ENCODE measurements around the gene CYBRD1. TPM values are rescaled to one million over a fixed set of nuclear protein-coding genes. Genes with fewer than 3 reads are reported as not detected.

The CYBRD1 gene
- total RNA-seq, 1 donor from 2014 or later, result 226 TPM

DNA sequence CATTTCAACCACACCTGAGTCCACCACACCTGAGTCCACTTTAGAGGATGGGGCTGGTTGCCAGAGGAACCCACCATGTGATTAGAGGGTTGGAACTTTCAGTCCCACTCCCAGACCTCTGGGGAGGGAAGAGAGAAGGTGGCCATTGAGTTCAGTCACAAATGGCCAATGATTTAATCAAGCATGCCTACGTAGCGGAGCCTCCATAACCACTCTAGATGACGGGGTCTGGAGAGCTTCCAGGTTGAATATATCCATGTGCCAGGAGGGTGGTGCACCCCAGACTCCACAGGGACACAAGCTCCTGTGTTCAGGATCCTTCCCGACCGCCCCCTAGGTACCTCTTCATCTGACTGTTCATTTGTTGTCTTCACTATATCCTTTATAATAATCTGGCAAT is 53.3 kb downstream of the CYBRD1 start:
- TF ChIP-seq POLR2AphosphoS5 (IDR thresholded peaks at IDR 0.05; ENCODE audit: insufficient read depth in 1 of 2, low read depth in 1 of 2), result no peak
- TF ChIP-seq, protein P1, sequence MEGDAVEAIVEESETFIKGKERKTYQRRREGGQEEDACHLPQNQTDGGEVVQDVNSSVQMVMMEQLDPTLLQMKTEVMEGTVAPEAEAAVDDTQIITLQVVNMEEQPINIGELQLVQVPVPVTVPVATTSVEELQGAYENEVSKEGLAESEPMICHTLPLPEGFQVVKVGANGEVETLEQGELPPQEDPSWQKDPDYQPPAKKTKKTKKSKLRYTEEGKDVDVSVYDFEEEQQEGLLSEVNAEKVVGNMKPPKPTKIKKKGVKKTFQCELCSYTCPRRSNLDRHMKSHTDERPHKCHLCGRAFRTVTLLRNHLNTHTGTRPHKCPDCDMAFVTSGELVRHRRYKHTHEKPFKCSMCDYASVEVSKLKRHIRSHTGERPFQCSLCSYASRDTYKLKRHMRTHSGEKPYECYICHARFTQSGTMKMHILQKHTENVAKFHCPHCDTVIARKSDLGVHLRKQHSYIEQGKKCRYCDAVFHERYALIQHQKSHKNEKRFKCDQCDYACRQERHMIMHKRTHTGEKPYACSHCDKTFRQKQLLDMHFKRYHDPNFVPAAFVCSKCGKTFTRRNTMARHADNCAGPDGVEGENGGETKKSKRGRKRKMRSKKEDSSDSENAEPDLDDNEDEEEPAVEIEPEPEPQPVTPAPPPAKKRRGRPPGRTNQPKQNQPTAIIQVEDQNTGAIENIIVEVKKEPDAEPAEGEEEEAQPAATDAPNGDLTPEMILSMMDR (IDR thresholded peaks at IDR 0.05), result no peak
- TF ChIP-seq POLR2A (IDR thresholded peaks at IDR 0.05), result no peak
- DNase-seq (ENCODE audit: extremely low spot score in 2 of 2), result peak in 1 of 2 donors; percentile 60
- Histone ChIP-seq H3K27ac (no peak overlapping the region), H3K9me3 (no peaks in the 10 kb centered on the region), H3K27me3 (no peaks in the 10 kb centered on the region), H3K4me1 (no peaks in the 10 kb centered on the region), H3K4me3 (no peak overlapping the region), H3K36me3 (no peaks in the 10 kb centered on the region)
- intact Hi-C loops (cut with DNase I), result no loop called here

DNA sequence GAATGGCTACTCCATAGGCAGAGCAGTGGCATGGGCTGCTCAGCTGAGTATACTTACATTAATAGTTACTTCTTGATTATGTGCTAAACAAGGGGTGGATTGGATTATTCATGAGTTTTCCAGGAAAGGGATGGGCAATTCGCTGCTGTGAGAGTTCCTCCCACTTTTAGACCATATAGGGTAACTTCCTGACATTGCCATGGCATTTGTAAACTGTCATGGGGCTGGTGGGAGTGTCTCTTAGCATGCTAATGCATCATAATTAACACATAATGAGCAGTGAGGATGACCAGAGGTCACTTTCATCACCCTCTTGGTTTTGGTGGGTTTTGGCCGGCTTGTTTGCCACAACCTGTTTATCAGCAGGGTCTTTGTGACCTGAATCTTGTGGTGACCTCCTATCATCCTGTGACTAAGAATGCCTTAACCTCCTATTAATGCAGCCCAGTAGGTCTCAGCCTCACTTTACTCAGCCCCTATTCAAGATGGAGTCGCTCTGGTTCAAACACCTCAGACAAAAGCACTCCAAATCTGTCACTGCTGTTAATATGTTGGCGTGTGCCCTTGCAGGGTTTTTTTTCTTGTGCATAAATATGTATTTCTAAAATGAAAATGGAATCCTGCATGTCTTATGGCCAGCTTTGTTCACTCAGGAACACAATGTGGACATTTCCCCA is 56.0 kb downstream of the CYBRD1 start:
- no peak overlapping the region for H3K4me3 ChIP-seq
- H3K27ac ChIP-seq, result no peak overlapping the region
- H3K36me3 ChIP-seq, result no peaks in the 10 kb centered on the region
- intact Hi-C loops (cut with DNase I), result no loop called here
- no peaks in the 10 kb centered on the region for H3K9me3 ChIP-seq
- TF ChIP-seq POLR2AphosphoS5 (IDR thresholded peaks at IDR 0.05; ENCODE audit: insufficient read depth in 1 of 2, low read depth in 1 of 2) (no peak), POLR2A (IDR thresholded peaks at IDR 0.05) (no peak)
- TF ChIP-seq, protein P1 (IDR thresholded peaks at IDR 0.05), result no peak
- no peaks in the 10 kb centered on the region for H3K4me1 ChIP-seq
- no peaks in the 10 kb centered on the region for H3K27me3 ChIP-seq
- DNase-seq (ENCODE audit: extremely low spot score in 2 of 2), result peak in 1 of 2 donors; percentile 16

DNA sequence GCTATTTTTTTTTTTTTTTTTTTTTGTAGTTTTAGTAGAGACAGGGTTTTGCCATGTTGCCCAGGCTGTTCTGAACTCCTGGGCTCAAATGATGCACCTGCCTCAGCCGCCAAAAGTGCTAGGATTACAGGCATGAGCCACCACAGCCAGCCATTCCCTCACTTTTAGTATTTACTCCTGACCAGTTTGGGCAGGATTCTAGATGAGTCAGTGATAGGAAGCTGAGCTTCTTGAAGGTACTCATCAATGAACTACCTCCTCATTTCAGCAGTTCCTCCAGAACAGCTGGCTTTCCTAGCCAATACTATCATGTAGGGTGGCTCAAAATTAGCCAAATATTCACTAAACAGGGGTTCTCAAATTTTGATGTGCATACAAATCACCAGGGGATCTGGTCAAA is 57.2 kb downstream of the CYBRD1 start:
- DNase-seq (ENCODE audit: extremely low spot score in 2 of 2), result peak in 1 of 2 donors; percentile 34
- Histone ChIP-seq H3K36me3 (no peaks in the 10 kb centered on the region), H3K27me3 (no peaks in the 10 kb centered on the region), H3K9me3 (no peaks in the 10 kb centered on the region), H3K4me3 (no peak overlapping the region), H3K27ac (no peak overlapping the region), H3K4me1 (no peaks in the 10 kb centered on the region)
- intact Hi-C loops (cut with DNase I), result no loop called here
- no peak for TF ChIP-seq POLR2A (IDR thresholded peaks at IDR 0.05)
- TF ChIP-seq, protein P1 (IDR thresholded peaks at IDR 0.05), result no peak
- TF ChIP-seq POLR2AphosphoS5 (IDR thresholded peaks at IDR 0.05; ENCODE audit: insufficient read depth in 1 of 2, low read depth in 1 of 2), result no peak

DNA sequence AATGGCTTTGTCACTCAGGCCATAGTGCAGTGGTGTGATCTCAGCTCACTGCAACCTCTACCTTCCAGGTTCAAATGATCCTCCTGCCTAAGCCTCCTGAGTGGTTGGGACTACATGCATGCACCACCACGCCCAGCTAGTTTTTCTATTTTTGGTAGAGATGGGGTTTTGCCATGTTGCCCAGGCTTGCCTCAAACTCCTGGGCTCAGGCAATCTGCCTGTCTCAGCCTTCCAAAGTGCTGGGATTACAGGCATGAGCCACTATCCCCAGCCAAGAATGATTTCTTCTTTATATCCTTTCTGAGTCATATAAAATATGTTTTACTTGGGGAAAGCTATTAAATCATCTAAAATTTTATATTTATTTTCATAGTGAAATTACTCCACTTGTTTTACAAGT is 61.3 kb downstream of the CYBRD1 start:
- H3K9me3 ChIP-seq, result no peaks in the 10 kb centered on the region
- no peaks in the 10 kb centered on the region for H3K27me3 ChIP-seq
- TF ChIP-seq POLR2AphosphoS5 (IDR thresholded peaks at IDR 0.05; ENCODE audit: insufficient read depth in 1 of 2, low read depth in 1 of 2), result no peak
- TF ChIP-seq, protein P1 (IDR thresholded peaks at IDR 0.05), result no peak
- H3K36me3 ChIP-seq, result no peaks in the 10 kb centered on the region
- no peak overlapping the region for H3K4me3 ChIP-seq
- H3K4me1 ChIP-seq, result no peaks in the 10 kb centered on the region
- intact Hi-C loops (cut with DNase I), result no loop called here
- H3K27ac ChIP-seq, result no peak overlapping the region
- no peak for DNase-seq (ENCODE audit: extremely low spot score in 2 of 2)

DNA sequence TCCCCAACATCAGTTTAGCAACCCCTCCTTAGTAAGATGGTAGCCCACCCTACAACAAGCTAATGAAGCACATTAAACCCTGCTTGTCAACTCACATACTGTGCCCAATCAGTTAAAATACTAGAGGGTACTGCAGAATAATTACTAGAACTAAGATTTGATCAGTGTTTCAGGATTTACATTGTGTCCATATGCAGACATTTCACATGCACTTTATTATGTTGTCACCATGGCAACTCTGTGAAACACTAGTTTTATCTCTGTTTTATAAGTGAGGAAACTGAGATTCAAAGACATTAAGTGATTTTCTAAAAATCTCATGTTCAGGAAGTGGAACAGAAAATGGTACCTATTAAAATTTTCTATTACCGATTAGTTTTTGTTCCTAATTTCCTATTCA is 61.7 kb downstream of the CYBRD1 start:
- Histone ChIP-seq H3K27me3 (no peaks in the 10 kb centered on the region), H3K4me3 (no peak overlapping the region), H3K4me1 (no peaks in the 10 kb centered on the region), H3K36me3 (no peaks in the 10 kb centered on the region), H3K9me3 (no peaks in the 10 kb centered on the region), H3K27ac (no peak overlapping the region)
- no peak for DNase-seq (ENCODE audit: extremely low spot score in 2 of 2)
- intact Hi-C loops (cut with DNase I), result no loop called here
- TF ChIP-seq, protein P1 (IDR thresholded peaks at IDR 0.05), result no peak
- TF ChIP-seq POLR2AphosphoS5 (IDR thresholded peaks at IDR 0.05; ENCODE audit: insufficient read depth in 1 of 2, low read depth in 1 of 2), result no peak
- TF ChIP-seq POLR2A (IDR thresholded peaks at IDR 0.05), result no peak
